Measurements from ENCODE around the gene G3BP1. TPM values are rescaled to one million over a fixed set of nuclear protein-coding genes. Genes with fewer than 3 reads are reported as not detected.
"Not testable (repeated sequence)": the region's sequence is repeated elsewhere in the genome, so short reads cannot be mapped to it uniquely, and the experiment has no call there.

G3BP1 gene
- polyA plus RNA-seq, 5 donors = 115 to 171 (median 145) TPM

DNA sequence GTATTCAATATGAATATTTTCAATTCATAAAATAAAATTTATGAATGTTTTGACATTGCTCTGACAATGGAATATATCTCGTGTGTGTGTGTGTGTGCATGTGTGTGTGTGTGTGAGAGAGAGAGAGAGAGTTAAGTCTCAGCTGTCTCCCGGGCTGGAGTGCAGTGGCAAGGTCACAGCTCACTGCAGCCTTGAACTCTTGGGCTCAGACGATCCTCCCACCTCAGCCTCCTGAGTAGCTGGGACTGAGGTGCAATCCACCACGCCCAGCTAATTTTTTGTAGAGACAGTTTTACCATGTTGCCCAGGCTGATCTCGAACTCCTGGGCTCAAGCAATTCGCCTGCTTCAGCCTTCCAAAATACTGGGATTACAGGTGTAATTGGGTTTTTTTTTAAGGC, 16.1 kb downstream of the G3BP1 start:
- no peak for DNase-seq

- DNase-seq = no peak
Measured at GRCh38 chr5:151793358-151793757, 21.6 kb downstream of the G3BP1 start.

- DNase-seq = no peak
Measured at GRCh38 chr5:151795426-151795825, 23.7 kb downstream of the G3BP1 start.

- DNase-seq = no peak
Measured at GRCh38 chr5:151798674-151799073, 26.9 kb downstream of the G3BP1 start.

GRCh38 chr5:151799407-151799806, 27.7 kb downstream of the G3BP1 start:
- DNase-seq = no peak

- DNase-seq = no peak
Measured at GRCh38 chr5:151800532-151800931, 28.8 kb downstream of the G3BP1 start.

DNA sequence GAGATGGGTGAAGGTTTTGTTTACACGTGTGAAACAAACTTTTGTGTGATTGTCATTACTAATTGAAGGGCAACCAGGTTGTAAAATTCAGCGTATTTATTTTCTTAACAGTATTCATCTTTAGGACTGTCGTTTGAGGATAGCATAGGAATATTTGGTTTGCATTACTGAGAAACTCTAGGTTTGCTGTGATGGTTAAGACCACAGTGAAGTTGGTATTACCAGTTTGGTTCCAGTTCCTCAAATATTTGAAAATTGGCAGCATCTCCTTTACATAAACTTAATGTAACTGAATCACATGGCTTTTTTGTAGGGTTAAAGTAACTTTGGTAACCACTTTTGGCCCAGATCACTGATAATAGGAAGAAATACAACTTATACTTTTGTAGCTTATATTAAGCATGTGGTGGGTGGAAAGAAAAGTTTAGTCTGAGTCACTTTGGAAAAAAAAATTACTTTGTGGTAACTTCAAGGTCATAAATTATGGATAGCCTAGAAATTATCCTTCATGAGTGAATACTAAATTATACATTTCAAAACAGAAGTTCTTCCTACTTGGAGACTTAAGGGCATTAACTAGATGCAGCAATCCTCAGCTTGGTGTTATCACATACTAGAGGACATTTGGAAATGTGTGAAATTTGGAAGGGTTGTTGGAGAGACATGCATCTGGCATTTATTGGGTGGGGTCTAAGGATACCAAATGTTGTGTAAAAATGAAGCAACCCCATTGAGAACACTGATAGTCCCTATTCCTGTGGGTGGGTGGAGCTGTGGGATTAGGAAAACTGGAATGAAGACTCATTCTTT, 33.9 kb downstream of the G3BP1 start:
- peak; percentile 54 to 58 for DNase-seq

- no peak for DNase-seq
Measured at GRCh38 chr5:151808451-151809169, 36.9 kb downstream of the G3BP1 start.

DNA sequence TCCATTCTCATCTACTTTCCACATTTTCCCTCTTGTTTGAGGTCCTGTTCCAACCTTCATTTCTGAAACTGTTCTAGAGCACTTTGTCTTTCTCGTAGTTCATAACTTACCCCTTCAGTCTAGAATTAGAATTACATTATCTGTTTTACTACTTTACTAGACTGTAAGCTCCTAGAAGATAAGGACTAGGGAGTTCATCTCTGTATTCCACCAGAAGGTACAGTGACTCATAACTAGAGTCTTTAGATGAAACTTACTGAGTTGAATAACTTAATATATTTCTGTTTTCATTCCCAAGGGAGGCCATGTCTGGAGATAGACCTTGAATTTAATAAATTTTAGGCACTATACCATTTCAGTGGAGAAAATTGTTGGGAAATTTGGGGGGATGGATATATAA, 38.7 kb downstream of the G3BP1 start:
- no peak for DNase-seq

GRCh38 chr5:151810897-151811296, 39.1 kb downstream of the G3BP1 start:
- DNase-seq = no peak

DNA sequence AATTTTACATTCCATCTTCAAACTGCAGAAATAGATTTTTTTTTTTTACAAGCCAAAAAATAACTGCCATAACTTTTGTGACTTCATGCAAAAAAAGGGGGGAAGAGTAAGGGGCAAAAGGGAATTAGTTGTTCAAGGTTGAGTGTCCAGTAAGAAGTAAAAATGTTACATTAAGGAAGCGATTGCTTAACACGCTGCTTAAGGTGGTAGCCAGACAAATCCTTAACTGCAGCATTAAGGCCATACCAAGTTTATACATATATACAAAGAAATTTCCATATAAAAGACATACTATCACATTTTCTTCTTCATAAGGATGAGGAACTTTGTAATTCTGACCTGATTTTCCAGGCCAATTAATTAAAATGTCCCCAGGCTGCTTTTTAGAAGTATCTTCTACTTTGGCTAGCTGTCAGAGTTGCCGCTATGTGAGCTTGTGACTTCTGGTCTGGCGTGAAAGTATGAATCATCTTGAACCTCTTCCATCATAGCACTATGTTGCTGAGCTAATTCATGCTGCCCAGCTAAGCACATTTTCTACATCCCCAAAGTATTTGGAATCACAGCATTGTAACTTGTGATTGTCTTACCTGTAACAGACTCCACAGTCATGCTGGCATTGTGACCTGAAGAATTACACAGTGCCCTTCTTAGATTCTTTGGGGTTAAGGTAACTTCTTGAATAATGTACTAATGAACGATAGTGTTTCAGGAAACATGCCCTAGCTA, 40.0 kb downstream of the G3BP1 start:
- no peak for DNase-seq

DNA sequence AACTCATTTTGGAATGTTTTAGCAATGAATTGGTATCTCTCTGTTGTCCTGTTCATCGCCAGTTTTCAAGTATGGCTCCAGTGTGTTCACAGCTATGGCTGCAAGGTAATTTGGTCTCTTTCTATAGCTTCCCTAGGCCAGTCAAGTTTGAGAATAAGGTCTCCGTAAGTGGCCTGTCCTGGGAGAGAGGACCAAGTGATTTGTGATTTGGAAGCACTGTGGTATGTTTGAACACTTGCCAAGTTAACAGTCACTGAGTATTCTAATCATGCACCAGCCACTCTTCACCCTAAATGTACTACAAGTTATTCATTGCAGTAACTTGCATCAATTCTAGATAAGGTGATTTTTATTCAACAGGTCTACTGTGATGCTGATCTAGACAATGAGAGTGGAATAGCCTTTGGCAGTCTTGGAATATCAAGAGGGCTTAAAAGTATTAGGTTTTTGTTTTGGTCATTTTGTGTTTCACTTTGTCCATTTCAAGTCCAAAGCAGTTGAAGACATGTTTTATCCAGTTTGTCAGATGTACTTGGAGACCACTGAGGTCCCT, 41.1 kb downstream of the G3BP1 start:
- DNase-seq = no peak

DNA sequence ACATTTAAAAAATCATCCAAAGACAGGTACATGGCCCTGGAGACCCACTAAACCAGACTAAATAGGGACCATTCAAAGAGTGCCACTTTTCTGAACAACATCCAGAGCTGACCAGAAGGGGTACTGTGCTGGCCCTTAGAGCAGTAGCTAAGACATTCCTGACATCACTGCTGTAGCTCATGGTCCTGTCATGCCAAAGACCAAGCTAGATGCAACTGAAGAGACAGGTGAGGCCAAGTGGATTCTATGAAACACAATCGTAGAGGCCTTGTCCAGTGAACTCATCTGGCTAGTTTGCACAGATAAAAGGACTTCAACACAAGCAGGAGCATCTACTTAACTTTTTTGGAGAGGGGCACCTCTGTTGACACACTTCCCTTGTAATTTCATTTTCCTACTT, 43.3 kb downstream of the G3BP1 start:
- no peak for DNase-seq

- DNase-seq = no peak
Measured at GRCh38 chr5:151819830-151820229, 48.1 kb downstream of the G3BP1 start.

- DNase-seq = no peak
Measured at GRCh38 chr5:151820271-151820670, 48.5 kb downstream of the G3BP1 start.

GRCh38 chr5:151820903-151821302, 49.1 kb downstream of the G3BP1 start:
- DNase-seq = no peak

GRCh38 chr5:151822141-151822540, 50.4 kb downstream of the G3BP1 start:
- no peak for DNase-seq

- DNase-seq = peak in 1 of 2 donors; percentile 72
Measured at GRCh38 chr5:151825445-151825844, 53.7 kb downstream of the G3BP1 start.

DNA sequence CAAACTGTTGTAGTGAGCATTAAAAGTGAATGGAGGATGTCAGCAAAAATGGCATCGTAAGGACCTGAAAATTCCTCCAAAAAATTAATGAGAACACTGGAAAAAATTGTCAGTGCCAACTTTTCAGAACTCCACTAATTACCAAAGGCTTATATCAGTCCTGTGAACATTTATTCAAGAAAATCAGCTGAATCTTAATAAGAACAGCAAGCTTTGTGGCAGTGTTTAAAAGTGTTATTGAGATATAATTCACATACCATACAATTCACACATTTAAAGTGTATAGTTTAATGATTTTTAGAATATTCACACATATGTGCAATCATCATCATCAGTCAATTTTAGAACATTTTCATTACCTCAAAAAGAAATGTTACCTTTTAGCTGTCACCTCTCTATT, 57.6 kb downstream of the G3BP1 start:
- DNase-seq = no peak

DNA sequence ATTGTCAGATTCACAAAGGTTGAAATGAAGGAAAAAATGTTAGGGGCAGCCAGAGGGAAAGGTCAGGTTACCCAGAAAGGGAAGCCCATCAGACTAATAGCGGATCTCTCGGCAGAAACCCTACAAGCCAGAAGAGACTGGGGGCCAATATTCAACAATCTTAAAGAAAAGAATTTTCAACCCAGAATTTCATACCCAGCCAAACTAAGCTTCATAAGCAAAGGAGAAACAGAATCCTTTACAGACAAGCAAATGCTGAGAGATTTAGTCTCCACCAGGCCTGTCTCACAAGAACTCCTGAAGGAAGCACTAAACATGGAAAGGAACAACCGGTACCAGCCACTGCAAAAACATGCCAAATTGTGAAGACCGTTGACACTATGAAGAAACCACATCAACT, 61.1 kb downstream of the G3BP1 start:
- not testable (repeated sequence) for DNase-seq

DNA sequence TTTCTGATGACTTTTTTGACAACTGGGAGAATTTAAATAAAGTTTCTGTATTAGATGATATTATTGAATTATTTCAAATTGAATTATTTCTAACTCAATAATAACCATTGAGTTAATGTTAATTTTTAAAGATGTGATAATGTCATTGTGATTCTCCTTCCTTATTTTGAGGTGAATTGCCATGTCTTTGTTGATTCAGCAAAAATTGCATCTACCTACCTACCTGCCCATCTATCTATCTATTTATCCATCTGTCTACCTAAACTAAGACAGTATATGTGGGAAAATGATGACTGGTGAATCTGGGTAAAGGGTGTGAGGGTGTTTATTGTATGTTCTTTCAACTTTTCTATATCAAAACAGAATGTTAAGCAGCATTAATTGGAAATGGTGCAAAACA, 75.0 kb downstream of the G3BP1 start:
- DNase-seq = no peak

GRCh38 chr5:151847871-151848270, 76.1 kb downstream of the G3BP1 start:
- DNase-seq = no peak
